Neural cell (in vitro differentiated cells): ENCODE measurements around the gene KRT86. TPM values are rescaled to one million over a fixed set of nuclear protein-coding genes. Genes with fewer than 3 reads are reported as not detected.

Experiments
- H2AFZ ChIP-seq: fragments of 200-600, 300-800 bp; sonication (generic), shearing (Covaris generic); 2 replicates; pipeline ENCODE4 v1.6.0; 2014; ENCODE audit warnings: low read depth, mild to moderate bottlenecking, antibody characterized with exemption, low read length, moderate library complexity
- H3F3A ChIP-seq: fragments of 200-600 bp; shearing (Covaris generic); 2 replicates; pipeline ENCODE4 v1.6.1; 2016; ENCODE audit warnings: mild to moderate bottlenecking, moderate library complexity, mixed read lengths, antibody characterized with exemption, low read length; ENCODE audit not compliant: insufficient read depth, poor library complexity, severe bottlenecking
- H3K27ac ChIP-seq: fragments of 200-600, 300-800 bp; sonication (generic), shearing (Covaris generic); 2 replicates; pipeline ENCODE4 v1.5.1; 2014; ENCODE audit warnings: mild to moderate bottlenecking, low read length, moderate library complexity
- H3K27me3 ChIP-seq: fragments of 300-800, 200-600 bp; sonication (generic), shearing (Covaris generic); 2 replicates; pipeline ENCODE4 v1.6.0; 2014; ENCODE audit warnings: mild to moderate bottlenecking, low read depth, low read length, moderate library complexity; ENCODE audit not compliant: insufficient read depth
- H3K36me3 ChIP-seq: fragments of 300-800, 200-600 bp; sonication (generic), shearing (Covaris generic); 2 replicates; pipeline ENCODE4 v1.5.1; 2014; ENCODE audit warnings: mild to moderate bottlenecking, antibody characterized with exemption, low read length, moderate library complexity; ENCODE audit not compliant: insufficient read depth
- H3K4me2 ChIP-seq: fragments of 300-800, 200-600 bp; sonication (generic), shearing (Covaris generic); 2 replicates; pipeline ENCODE4 v1.6.0; 2014; ENCODE audit warnings: mild to moderate bottlenecking, low read length
- H3K4me3 ChIP-seq: fragments of 300-800, 200-600 bp; sonication (generic), shearing (Covaris generic); 2 replicates; pipeline ENCODE4 v1.5.1; 2014; ENCODE audit warnings: mild to moderate bottlenecking, low read length, moderate library complexity
- H3K79me2 ChIP-seq: fragments of 200-600 bp; shearing (Covaris generic); replicated peaks from 2 replicates; pipeline ENCODE4 v1.6.0; 2014; ENCODE audit warnings: mild to moderate bottlenecking, low read length, moderate library complexity; ENCODE audit not compliant: insufficient read depth
- H3K9ac ChIP-seq: fragments of 300-800, 200-600 bp; sonication (generic), shearing (Covaris generic); 2 replicates; pipeline ENCODE4 v1.6.1; 2016; ENCODE audit warnings: mild to moderate bottlenecking, low read length, mixed read lengths
- H3K9me2 ChIP-seq: fragments of 200-600 bp; shearing (Covaris generic); 2 replicates; pipeline ENCODE4 v1.6.1; 2016; ENCODE audit warnings: mild to moderate bottlenecking, low read length, mixed read lengths; ENCODE audit not compliant: insufficient read depth
- H3K9me3 ChIP-seq: fragments of 200-600, 300-800 bp; sonication (generic), shearing (Covaris generic); 2 replicates; pipeline ENCODE4 v1.6.1; 2016; ENCODE audit warnings: mild to moderate bottlenecking, mixed run types, low read length, moderate library complexity, mixed read lengths
- H4K20me1 ChIP-seq: fragments of 200-600 bp; shearing (Covaris generic); 2 replicates; pipeline ENCODE4 v1.6.1; 2016; ENCODE audit warnings: mild to moderate bottlenecking, mixed run types; ENCODE audit not compliant: insufficient read depth
- CTCF ChIP-seq: fragments of 450-650 bp; IDR thresholded peaks from 2 replicates; pipeline ENCODE4 v1.5.1; 2014; ENCODE audit warnings: antibody characterized with exemption, mild to moderate bottlenecking, moderate library complexity; ENCODE audit not compliant: poor library complexity, severe bottlenecking
- EP300 ChIP-seq: fragments of 450-650 bp; conservative IDR thresholded peaks from 2 replicates; pipeline ENCODE4 v1.6.1; 2014; ENCODE audit warnings: antibody characterized with exemption, mild to moderate bottlenecking, moderate library complexity; ENCODE audit not compliant: poor library complexity, severe bottlenecking
- EZH2 ChIP-seq: fragments of 200-600, 300-800 bp; shearing (Covaris generic), sonication (generic); IDR thresholded peaks from 2 replicates; pipeline ENCODE4 v1.6.1; 2014; ENCODE audit warnings: antibody characterized with exemption, low read length, borderline replicate concordance, mild to moderate bottlenecking; ENCODE audit not compliant: insufficient read depth, poor library complexity, severe bottlenecking
- MXI1 ChIP-seq: fragments of 450-650 bp; conservative IDR thresholded peaks from 2 replicates; pipeline ENCODE4 v1.6.1; 2014; ENCODE audit warnings: antibody characterized with exemption, mild to moderate bottlenecking; ENCODE audit not compliant: poor library complexity, severe bottlenecking
- POLR2AphosphoS5 ChIP-seq: IDR thresholded peaks from 2 replicates; pipeline ENCODE4 v1.6.1; 2012
- RAD21 ChIP-seq: fragments of 450-650 bp; conservative IDR thresholded peaks from 2 replicates; pipeline ENCODE4 v1.6.1; 2014; ENCODE audit warnings: antibody characterized with exemption, mild to moderate bottlenecking, moderate library complexity
- REST ChIP-seq: IDR thresholded peaks from 2 replicates; pipeline ENCODE4 v1.6.1; 2012; ENCODE audit warnings: borderline replicate concordance
- SMC3 ChIP-seq: fragments of 450-650 bp; conservative IDR thresholded peaks from 2 replicates; pipeline ENCODE4 v1.6.1; 2014; ENCODE audit warnings: antibody characterized with exemption, mild to moderate bottlenecking, moderate library complexity; ENCODE audit not compliant: poor library complexity
- TAF1 ChIP-seq: IDR thresholded peaks from 2 replicates; pipeline ENCODE4 v1.6.1; 2012; ENCODE audit warnings: low read depth
- polyA plus RNA-seq: library from polyadenylated mRNA; depleted of rRNA; stranded (reverse); fragments of >200 nt; gene quantifications from 2 replicates; pipeline ENCODE4 v1.2.3, GENCODE V29; 2014

KRT86 gene
- polyA plus RNA-seq, 1 donor from 2014 or later, result not detected

GRCh38 chr12:52243259-52243855 lies 31.1 kb upstream of the KRT86 start:
- Histone ChIP-seq H3K4me3 (no peak overlapping the region), H4K20me1 (no peaks in the 10 kb centered on the region), H3K27me3 (no peaks in the 10 kb centered on the region), H3K27ac (no peak overlapping the region), H3K4me2 (no peak overlapping the region), H3K79me2 (no peaks in the 10 kb centered on the region), H3K9ac (no peak overlapping the region), H3F3A (no peaks in the 10 kb centered on the region), H3K36me3 (no peaks in the 10 kb centered on the region), H3K9me3 (no peaks in the 10 kb centered on the region), H3K9me2 (no peaks in the 10 kb centered on the region), H2AFZ (no peak overlapping the region)
- TF ChIP-seq EP300 (no peak), CTCF (no peak), RAD21 (no peak), TAF1 (no peak), SMC3 (no peak), EZH2 (no peak), POLR2AphosphoS5 (no peak)

- no peaks in the 10 kb centered on the region for H3K9me2 ChIP-seq
- H3K27me3 ChIP-seq, result peaks cover 2% of the 10 kb centered on the region
- H2AFZ ChIP-seq, result no peak overlapping the region
- no peaks in the 10 kb centered on the region for H4K20me1 ChIP-seq
- no peak overlapping the region for H3K4me3 ChIP-seq
- H3K4me2 ChIP-seq, result no peak overlapping the region
- no peak overlapping the region for H3K9ac ChIP-seq
- no peaks in the 10 kb centered on the region for H3K36me3 ChIP-seq
- no peaks in the 10 kb centered on the region for H3K79me2 ChIP-seq
- no peak overlapping the region for H3K27ac ChIP-seq
- H3F3A ChIP-seq, result no peaks in the 10 kb centered on the region
- TF ChIP-seq CTCF (no peak), RAD21 (no peak), MXI1 (no peak), POLR2AphosphoS5 (no peak), TAF1 (no peak), EZH2 (no peak), SMC3 (no peak), EP300 (no peak), REST (no peak)
- no peaks in the 10 kb centered on the region for H3K9me3 ChIP-seq
These were observed 30.4 kb upstream of the KRT86 start for GRCh38 chr12:52243856-52244614.
